Measurements from ENCODE around the gene SPAG9.

Gene SPAG9

DNA sequence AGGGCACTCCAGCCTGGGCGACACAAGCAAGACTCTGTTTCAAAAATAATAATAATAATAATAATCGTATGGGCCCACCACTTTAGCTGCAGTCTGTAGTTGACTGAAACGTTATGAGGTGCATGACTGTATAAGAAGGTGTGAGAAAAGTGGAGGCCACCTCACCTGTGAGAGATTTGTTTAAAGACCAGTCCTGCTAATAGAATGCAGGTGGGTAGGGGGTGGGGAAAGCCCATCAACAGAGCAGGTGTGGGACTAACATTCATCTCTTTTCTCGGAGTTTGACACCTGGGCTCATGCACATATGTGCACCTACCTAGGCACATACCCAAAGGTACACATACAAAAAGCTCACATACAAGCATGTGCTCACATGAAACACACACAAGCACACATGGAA, 186.5 kb downstream of the SPAG9 start:
- H3K27ac ChIP-seq, result peak overlapping the region; percentile 99
- no peak for TF ChIP-seq ZFX (IDR thresholded peaks at IDR 0.05; ENCODE audit: borderline replicate concordance)
- TF ChIP-seq, protein P1, sequence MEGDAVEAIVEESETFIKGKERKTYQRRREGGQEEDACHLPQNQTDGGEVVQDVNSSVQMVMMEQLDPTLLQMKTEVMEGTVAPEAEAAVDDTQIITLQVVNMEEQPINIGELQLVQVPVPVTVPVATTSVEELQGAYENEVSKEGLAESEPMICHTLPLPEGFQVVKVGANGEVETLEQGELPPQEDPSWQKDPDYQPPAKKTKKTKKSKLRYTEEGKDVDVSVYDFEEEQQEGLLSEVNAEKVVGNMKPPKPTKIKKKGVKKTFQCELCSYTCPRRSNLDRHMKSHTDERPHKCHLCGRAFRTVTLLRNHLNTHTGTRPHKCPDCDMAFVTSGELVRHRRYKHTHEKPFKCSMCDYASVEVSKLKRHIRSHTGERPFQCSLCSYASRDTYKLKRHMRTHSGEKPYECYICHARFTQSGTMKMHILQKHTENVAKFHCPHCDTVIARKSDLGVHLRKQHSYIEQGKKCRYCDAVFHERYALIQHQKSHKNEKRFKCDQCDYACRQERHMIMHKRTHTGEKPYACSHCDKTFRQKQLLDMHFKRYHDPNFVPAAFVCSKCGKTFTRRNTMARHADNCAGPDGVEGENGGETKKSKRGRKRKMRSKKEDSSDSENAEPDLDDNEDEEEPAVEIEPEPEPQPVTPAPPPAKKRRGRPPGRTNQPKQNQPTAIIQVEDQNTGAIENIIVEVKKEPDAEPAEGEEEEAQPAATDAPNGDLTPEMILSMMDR (IDR thresholded peaks at IDR 0.05), result no peak

DNA sequence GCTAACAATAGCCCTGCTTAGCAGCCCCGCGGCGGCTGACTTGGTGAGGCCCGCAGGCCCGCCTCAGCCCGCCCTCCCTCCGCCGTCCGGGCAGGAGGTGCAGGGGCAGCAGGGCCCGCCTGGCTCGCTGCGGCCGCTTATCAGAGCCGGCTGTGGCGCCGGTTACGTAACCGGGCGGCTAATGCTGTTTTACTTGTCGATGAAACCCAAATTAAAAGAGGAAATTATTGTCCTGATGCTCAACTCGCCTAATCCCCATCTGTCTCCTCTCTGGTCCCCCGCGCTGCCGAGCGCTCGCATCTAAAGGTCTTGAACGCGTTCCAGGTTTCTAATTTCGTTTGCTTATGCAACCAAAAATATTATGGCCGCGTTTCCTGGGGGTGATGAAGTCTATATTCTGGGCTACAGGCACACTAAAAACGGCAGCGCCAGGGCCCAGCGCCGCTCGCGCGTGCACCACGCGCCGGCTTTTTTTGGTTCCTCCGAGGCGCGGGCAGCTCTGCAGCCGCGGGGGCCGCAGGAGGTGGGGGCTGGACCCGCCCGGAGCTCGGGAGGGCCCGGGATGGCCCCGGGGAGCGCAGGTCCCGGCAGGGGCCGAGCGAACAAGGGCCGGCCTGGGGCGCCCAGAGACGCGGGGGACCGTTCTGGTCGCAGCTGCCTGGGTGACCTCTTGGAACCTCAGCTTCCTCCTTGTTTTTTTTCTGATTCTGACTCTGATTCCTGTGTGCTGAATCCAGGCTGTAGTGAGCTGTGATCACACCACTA, 189.3 kb downstream of the SPAG9 start:
- TF ChIP-seq ZFX (IDR thresholded peaks at IDR 0.05; ENCODE audit: borderline replicate concordance), result no peak
- TF ChIP-seq, protein P1 (IDR thresholded peaks at IDR 0.05), result no peak
- H3K27ac ChIP-seq, result peak overlapping the region; percentile 99

DNA sequence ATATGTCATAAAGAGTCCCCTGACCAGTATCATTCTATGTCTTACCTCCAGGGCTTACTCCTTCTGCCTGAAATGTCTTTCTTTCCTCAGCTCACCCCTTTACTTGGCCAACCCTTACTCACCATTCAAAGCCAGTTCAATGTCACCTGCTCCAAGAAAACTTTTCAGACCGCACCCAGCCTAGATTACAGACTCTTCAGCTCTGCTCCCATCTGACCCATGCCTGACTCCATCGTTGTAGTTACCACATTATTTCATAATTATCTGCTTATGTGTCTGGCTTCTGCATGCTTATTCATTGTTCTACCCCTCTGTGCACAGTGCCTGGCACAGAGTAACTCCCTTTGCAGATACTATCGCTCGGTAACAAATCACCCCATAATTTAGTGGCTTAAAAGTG, 192.0 kb downstream of the SPAG9 start:
- no peak for TF ChIP-seq ZFX (IDR thresholded peaks at IDR 0.05; ENCODE audit: borderline replicate concordance)
- TF ChIP-seq, protein P1 (IDR thresholded peaks at IDR 0.05), result no peak

DNA sequence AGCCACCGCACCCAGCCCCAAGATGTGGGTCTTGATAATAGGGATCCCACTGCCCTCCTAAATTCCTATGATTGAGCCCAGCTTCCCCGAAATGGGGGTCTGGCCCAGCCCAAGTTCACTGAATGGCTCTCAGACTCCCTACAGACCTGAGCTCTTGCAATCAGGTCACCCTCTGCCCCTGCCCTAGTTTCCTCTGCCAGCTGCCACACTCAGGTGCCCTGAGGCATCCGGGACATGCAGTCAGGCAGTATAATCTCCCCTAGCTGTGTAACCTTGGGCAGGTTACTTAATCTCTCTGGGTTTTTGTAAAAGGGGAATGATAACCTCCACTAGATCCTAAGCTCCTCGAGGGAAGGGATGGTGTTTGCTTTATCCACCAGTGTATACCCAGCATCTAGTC, 193.4 kb downstream of the SPAG9 start:
- H3K27ac ChIP-seq, result no peak overlapping the region
- TF ChIP-seq, protein P1 (IDR thresholded peaks at IDR 0.05), result no peak
- no peak for TF ChIP-seq ZFX (IDR thresholded peaks at IDR 0.05; ENCODE audit: borderline replicate concordance)

More for the DNA sequence above, 192.0 kb downstream of the SPAG9 start:
- no peak overlapping the region for H3K27ac ChIP-seq

DNA sequence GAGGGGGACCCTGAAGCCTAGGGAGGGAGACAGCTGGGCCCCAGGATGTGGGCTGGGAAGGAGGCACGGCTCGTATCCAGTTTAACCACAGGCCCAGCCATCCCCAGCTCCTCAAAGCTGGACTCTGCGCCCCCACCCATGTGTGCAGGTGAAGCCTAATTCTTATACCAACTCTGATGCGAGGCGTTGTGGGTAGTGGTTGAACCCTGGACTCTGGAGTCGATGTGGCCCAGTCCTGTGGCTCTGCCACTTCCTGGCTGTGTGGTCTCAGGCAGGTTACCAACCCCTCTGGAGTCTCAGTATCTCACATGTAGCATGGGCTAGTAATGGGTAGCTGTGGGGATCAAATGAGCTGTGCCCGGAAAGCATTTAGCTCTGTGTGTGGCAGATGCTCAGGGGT, 194.1 kb downstream of the SPAG9 start:
- TF ChIP-seq, protein P1 (IDR thresholded peaks at IDR 0.05), result no peak
- TF ChIP-seq ZFX (IDR thresholded peaks at IDR 0.05; ENCODE audit: borderline replicate concordance), result no peak
- no peak overlapping the region for H3K27ac ChIP-seq

DNA sequence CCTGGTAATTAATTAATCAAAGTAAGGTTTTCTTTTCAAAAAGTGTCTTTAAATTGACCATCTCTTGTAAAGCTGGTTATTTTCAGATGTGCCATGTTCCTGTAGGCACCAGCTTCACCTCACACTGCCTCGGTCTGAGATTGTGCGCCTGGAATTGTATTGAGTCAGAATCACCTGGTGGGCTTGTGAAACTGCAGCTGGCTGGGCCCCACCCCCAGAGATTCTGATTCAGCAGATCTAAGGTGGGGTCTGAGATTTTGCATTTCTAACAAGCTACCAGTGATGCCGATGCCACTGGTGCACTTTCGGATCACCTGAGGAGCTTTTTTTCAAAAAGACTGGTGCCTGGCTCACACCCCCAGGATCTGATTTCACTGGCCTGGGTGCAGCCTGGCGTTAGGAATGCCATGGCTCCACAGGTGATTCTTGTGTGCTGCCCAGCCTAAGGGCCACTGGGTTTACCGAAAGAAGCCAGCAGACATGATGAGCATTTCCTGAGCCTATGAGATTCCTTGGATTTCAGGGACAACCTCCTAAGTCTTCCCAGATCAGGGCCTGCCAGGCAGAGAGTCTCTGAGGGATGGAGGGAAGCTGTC, 195.3 kb downstream of the SPAG9 start:
- no peak for TF ChIP-seq ZFX (IDR thresholded peaks at IDR 0.05; ENCODE audit: borderline replicate concordance)
- TF ChIP-seq, protein P1 (IDR thresholded peaks at IDR 0.05), result no peak
- H3K27ac ChIP-seq, result no peak overlapping the region

DNA sequence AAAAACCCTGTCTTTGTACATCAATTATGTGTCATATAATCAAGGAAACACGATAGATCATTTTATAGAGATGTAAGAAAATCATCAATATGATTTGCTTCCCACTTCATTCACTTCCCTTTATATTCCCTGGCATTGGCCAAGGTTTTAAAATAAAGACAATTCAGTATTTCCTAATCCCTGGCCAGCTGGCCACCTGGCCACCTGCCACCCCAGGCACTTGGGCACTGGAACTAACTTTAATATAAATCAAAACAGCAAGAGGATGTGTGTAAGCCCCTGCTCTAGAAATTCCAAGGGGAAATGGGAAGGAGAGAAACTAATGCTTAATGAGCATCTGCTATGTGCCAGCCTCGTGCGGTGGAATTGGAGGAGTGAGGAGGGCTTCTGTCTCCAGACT, 195.9 kb downstream of the SPAG9 start:
- H3K27ac ChIP-seq, result no peak overlapping the region; the same call in 1 of the 2 replicates
- TF ChIP-seq, protein P1 (IDR thresholded peaks at IDR 0.05), result no peak
- TF ChIP-seq ZFX (IDR thresholded peaks at IDR 0.05; ENCODE audit: borderline replicate concordance), result no peak
